Endothelial cell of hepatic sinusoid (primary cell): Measurements from ENCODE around the gene SARNP.

ENCODE experiments used
- in situ Hi-C: cut with HindIII; loops from 2 replicates; pipeline ENCODE4 v1.10.0; 2017; ENCODE audit warnings: low sequenced_read_pairs

The SARNP gene

GRCh38 chr12:55715833-55716581 is 101.5 kb downstream of the SARNP start, which contains the start of gene BLOC1S1:
Gene BLOC1S1, plus strand, starts transcription at chr12:55716046. Its CDS starts 6 bp downstream, at chr12:55716052.
- in situ Hi-C loops = no loop called here

GRCh38 chr12:55715169-55715764 is 102.3 kb downstream of the SARNP start:
- in situ Hi-C loops = no loop called here

DNA sequence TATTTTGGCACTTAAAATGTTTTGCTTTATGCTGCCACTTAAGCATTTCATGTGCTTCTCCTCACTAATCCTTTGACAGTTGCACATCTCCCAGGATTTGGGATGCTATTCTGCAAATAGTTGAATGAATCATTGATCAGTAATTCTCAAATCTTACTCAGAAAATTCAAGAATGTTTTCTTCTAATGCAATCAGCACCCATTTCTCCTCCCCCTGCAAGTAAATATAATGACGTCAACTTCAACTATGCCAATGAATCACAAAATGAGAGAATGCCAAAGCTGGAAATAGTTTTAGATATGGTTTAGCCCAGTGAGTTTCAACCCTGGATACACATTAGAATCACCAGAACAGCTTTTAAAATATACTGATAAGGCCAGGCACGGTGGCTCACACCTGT is 103.8 kb downstream of the SARNP start:
- in situ Hi-C loops = no loop called here

GRCh38 chr12:55712700-55713415 is 104.7 kb downstream of the SARNP start:
- in situ Hi-C loops = no loop called here

DNA sequence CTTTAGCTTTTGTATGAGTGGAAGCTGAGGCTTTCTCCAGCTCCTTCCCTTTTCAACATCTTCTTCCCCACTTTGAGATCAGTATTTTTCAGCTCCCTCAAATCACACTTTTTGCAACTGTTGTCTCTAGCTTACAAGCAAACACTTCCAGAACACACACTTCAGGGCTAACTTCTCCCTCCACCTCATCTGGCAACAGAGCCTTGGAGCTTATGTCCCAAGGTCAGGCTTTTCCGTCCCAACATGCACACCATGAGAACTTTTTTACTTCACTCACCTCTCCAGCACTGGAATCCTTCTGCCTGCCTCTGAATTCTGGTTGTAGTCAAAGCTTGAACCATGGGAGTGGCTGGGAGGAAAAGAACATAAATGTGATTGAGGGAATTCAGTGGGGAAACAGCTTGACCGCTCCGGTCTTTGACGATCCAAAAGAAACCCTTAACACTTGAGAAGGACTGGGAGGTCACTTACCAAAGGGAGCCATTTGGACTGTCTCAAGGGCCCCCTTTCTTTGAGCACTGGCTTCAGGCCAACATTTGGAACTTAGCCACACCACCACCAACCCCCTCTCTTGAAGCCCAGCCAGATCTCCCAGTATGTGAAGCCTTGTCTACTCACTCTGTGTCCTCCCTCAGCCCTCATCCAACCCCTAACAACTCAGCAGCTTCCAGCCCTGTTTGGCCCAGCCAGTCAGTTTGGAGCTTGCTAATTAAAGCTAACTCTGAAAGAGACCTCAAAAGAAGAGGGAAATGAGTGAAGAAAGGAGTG is 105.6 kb downstream of the SARNP start:
- in situ Hi-C loops = no loop called here

DNA sequence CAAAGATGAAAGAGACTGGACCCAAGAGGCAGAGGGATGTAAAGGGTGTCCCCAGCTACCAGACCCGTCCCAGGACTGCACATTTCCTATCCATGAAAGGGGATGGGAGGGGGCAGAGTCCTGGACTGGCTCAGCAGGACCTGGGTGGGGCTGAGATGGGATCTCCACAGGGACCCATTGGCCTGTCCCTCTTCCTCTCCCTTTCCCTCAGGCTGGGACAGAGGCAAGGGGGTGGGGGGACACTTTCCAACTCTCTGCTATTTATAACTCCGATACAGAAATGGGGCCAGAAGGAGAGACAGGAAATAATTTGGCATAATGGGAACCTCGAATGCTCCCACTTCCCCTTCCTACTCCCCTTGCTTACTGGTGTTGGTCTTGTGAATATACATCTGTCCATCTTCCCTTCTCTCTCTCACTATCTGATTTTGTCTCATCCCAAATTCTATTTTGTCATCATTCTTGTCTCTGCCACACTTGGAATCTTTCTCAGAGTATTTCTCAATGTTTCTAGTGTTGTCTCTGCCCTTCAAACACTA is 108.8 kb downstream of the SARNP start:
- in situ Hi-C loops = no loop called here

DNA sequence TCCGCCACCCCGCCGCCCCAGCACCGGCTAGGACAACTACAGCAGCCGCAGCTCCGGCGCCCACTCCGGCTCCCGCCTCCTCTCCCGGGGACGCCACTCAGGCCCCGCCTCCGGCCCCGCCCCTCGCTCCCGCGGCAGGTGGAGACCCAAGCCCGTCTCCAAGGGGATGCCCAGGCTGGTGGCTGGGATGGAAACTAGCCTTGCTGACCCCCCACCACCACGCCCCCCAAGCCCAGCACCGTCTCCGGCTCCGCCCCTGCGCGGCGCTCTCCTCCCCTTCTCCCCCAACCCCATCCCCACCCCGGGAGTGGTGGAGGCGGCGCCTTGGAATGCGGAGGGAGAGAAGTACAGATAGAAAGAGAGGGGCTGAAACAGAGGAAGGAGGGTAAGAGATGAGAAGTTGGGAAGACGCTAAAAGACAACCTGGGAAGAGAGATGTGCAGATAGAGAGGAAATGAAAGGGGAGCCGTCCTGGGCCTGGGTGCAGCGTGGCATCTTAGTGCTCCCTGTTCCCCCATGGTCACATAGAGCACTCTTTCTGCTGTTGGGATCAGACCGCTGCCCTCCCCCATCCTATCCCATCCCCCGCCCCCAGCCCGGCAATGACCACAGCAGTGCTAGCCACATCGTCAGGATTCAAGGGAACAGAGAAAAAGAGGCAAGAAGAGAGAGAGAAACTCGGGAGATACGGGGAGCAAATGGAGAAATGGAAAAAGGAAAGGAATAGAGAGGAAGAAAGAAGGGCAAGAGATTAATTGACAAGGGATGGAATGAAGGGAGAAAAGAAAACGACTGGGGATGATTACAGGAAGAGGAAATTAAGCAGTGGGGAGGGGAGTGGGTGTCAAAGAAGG is 109.5 kb downstream of the SARNP start, which contains the start of gene ITGA7:
Gene ITGA7 (minus strand): TSS at position 64 of the 854 bp plus-strand sequence. CDS start 222 bp downstream, outside the sequence.
- in situ Hi-C loops = no loop called here
